HG03520 (cell line): Measurements from ENCODE around the gene UNC13A.

Experiments
- ATAC-seq: cut with Tn5 transposase; IDR thresholded peaks from one replicate; pipeline ENCODE4 v1.9.1; 2021; ENCODE audit warnings: mild to moderate bottlenecking, moderate library complexity; ENCODE audit not compliant: unreplicated experiment

UNC13A gene

GRCh38 chr19:17673937-17674799 is 14.0 kb downstream of the UNC13A start:
- ATAC-seq, result no peak

- ATAC-seq, result no peak
Observed at GRCh38 chr19:17671906-17672305, 16.2 kb downstream of the UNC13A start.

GRCh38 chr19:17669419-17669818 is 18.7 kb downstream of the UNC13A start:
- ATAC-seq, result no peak

DNA sequence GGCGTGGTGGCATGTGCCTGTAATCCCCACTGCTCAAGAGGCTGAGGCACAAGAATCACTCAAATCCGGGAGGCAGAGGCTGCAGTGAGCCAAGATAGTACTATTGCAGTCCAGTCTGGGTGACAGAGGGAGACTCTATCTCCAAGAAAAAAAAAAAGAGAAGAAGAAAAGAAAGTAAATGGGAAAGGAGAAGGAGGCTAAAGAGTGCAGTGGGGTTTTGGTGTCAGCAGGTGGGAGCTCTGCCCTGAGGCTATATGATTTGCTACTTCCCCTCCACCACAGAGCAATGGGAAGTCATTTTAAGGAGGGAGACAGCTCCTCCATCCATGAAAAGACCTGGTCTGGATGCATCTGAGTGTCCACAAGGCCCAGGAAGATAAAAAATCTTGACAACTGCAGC is 23.1 kb downstream of the UNC13A start:
- no peak for ATAC-seq

DNA sequence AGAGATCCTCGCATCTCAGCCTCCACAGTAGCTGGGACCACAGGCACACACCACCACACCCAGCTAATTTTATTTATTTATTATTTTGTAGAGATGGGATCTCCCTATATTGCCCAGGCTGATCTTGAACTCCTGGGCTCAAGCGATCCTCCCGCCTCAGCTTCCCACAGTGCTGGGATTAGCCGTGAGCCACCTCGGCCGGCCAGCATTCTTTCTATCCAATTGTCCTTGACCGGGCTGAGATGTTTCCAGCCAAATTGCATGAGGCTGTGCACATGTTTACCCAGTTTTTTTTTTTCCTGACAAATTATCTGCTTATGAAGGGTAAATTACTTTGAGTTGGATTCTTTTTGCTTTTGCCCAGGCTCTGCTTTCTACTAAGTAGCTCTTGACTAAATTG is 28.2 kb downstream of the UNC13A start:
- ATAC-seq, result no peak

GRCh38 chr19:17658666-17659065 is 29.5 kb downstream of the UNC13A start:
- ATAC-seq, result no peak

DNA sequence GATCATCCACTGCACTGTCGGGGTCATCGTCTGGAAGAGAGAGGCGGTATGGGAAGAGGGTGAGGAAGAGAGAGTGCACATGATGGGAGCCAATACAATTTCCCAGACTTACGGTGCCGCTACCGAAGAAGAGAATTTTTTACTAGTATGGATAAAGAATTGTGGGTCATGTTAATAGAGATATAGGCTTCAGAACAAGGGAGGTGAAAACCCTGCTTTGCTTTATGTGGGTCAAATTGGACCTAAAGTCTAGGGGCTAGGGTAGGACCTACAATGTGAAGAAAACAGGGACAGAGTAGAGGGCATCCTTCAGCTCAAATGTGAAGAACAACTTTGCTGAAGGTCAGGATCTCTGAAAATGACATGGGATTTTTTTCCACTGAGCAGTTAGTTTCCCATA is 29.9 kb downstream of the UNC13A start:
- ATAC-seq, result no peak

DNA sequence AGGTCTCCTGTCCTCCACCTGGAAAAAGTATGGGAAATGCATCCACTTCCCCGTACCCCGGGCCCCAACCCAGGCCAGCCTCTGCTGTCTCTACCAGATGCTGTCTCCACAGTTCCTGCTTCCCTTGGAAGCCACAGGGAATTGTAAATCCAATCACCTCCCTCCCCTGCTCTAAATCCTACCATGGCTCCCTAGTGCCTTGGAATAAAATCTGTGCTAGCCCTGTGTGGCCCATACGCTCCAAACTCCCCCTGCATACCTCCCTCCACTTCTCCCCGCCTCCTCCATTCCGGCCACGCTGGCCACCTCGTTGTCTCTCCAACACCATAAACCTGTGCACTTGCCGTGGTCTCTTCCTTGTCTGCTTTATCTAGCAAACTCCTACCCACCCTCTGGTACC is 31.2 kb downstream of the UNC13A start:
- ATAC-seq, result no peak

DNA sequence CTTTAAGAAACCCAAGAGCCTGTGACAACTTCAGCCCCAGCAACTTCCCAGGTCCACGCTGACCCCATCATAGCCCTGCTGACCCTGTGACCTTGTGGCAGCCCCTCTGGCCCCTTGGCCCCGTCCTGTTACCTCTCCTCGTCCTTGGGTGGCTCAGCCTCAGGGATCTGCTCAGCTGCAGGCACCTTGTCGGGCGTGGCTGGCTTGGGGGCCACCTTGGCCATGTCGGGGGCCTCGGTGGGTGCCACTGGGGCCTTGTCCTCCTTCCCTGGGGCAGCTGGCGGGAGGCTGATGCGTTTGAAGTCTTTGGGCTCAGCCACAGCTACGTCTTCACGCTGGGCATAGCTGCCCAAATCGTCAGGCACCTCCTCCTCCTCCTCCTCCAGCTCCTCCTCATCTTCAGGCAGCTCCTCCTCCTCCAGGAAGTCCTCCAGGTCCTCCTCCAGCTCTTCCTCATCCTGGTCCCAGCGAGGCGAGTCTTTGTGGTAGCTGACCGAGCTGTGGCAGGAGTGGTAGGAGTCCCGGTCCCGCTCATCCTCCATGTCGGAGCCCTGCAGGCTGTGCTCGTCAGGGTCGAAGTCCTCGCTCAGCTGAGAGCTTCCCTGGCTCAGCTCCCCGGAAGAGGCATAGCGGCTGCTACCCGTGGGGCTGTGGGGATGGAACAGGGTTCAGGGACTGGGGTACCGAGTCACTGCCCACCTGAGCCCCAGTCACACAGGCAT is 32.2 kb downstream of the UNC13A start:
- no peak for ATAC-seq

GRCh38 chr19:17654993-17655392 is 33.2 kb downstream of the UNC13A start:
- no peak for ATAC-seq

- no peak for ATAC-seq
Observed at GRCh38 chr19:17652627-17653026, 35.5 kb downstream of the UNC13A start.

- ATAC-seq, result no peak
Observed at GRCh38 chr19:17648786-17649185, 39.4 kb downstream of the UNC13A start.

DNA sequence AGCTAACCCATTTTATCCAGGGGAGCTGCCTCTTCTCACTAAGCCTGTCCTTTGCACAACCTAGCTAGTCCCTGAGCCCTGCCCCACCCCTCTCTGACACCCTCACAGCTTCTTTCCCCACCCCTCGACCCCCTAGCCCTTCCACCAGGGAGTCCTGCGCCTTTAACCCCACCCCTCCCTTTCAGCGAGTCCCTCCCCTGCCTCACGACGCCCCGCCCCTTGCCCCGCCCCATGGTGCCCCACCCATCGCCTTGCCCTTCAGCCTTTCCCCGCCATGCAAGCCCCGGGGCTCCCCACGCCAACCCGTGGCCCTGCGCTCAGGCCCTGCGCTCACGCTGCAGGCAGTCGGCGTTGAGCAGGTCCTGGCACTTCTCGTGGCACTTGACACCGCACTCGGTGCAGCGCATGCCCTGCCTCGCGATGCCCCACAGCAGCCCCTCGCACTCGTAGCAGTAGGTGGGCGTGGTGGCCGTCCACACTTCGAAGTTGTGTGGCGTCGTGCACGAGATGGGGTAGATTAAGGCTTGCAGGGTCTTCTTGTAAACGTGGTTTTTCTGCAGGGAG is 40.0 kb downstream of the UNC13A start:
- ATAC-seq, result no peak

GRCh38 chr19:17647071-17648020 is 40.8 kb downstream of the UNC13A start:
- no peak for ATAC-seq

GRCh38 chr19:17646441-17646840 is 41.7 kb downstream of the UNC13A start:
- ATAC-seq, result no peak

DNA sequence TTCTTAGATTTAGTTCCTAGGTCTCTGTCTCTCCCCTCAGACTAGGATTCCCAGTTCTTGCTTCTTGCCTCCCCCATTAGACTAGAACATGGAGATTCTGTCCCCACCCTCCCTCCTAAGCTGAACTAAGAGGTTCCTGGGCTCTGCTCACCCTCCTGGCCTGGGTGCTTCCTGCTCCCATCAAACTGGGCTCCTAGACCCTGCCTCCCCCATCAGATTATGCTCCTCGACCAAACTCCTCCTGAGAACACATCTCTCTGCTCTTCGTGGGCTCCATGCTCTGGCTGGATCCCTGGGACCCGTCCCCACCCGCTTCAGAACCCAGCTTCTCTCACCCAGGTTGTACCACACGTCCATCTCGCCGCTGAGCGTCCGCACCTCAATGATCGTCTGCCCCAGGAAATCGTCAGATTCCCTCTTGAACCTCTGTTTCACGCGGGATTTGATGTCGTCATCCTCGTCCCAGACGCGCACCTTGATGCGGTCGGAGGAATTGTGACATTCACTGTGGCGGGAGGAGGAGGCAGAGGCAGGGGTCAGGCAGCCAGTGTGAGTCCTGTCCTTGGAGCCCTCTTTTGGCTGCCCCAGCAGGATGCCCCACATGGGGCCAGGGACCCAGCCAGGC is 42.7 kb downstream of the UNC13A start:
- ATAC-seq, result no peak

GRCh38 chr19:17642656-17643055 is 45.5 kb downstream of the UNC13A start:
- ATAC-seq, result no peak

DNA sequence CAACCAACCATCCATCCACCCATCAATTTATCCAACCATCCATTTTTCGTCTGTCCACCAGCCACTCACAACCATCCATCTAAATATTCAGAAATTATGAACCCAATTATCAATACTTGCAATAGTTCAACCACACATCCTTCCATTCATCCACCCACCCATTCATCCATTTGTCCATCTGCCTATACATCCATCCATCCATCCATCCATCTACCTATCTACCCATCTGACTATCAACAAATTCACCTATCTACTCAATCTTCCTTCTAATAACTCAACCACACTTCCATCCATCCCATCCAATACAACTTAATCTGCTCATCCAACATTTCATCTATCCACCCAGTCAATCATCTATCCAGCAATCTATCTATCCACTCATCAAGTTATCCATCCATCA is 46.3 kb downstream of the UNC13A start:
- ATAC-seq, result no peak

DNA sequence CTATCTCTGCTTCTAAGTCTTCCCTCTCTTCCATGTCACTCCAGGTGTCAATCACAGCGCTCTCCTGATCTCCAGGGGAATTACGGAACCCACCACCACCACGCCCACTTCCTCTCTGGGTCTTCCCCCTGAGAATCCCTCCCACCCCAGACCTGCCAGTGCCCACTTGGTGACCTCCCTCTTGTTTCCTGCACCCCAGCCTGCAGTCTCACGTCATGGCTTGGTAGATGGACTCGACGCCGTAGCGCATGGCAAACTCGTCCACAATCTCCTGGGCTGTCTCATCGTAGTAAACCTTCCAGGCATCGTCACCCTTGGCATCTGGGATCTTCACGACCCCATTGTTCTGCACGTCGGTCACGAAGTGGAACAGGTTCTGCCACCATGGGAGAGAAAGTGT is 47.0 kb downstream of the UNC13A start:
- no peak for ATAC-seq

DNA sequence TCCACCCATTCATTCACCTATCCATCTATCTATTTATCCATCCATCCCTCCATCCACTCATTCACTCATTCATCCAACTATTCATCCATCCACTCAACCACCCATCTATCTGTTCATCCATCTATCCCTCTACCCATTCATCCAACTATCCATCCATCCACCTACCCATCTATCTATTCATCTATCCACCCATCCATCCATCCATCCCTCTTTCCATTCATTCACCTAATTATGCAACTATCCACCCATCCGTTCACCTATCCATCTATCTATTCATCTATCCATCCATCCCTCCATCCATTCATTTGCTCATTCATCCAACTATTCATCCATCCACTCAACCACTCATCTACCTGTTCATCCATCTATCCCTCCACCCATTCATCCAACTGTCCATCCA is 54.5 kb downstream of the UNC13A start:
- no peak for ATAC-seq
